DND-41 (cell line): Measurements from ENCODE around the gene VPS18.
"Not testable (repeated sequence)": the region's sequence is repeated elsewhere in the genome, so short reads cannot be mapped to it uniquely, and the experiment has no call there.

Experiments used
- ATAC-seq: fragments of 200-7000 bp; cut with Tn5 transposase; 3 replicates; pipeline ENCODE4 v1.9.1; 2021; ENCODE audit warnings: low read depth; ENCODE audit not compliant: insufficient read depth
- DNase-seq: peaks from one replicate; pipeline ENCODE4 v3.0.0-alpha.2; 2020
- H2AFZ ChIP-seq: 2 replicates; pipeline ENCODE4 v1.6.0; 2012; ENCODE audit warnings: low read depth, low read length
- H3K27ac ChIP-seq: 2 replicates; pipeline ENCODE4 v1.5.1; 2012; ENCODE audit warnings: low read length, inconsistent platforms
- H3K27me3 ChIP-seq: fragments of 200-600 bp; sonication (generic); 2 replicates; pipeline ENCODE4 v1.6.0; 2012; ENCODE audit warnings: low read length, mild to moderate bottlenecking, inconsistent platforms; ENCODE audit not compliant: insufficient read depth, poor library complexity
- H3K36me3 ChIP-seq: 2 replicates; pipeline ENCODE4 v1.5.1; 2012; ENCODE audit warnings: low read length, inconsistent platforms; ENCODE audit not compliant: insufficient read depth
- H3K4me1 ChIP-seq: 2 replicates; pipeline ENCODE4 v1.5.1; 2012; ENCODE audit warnings: mild to moderate bottlenecking, low read length; ENCODE audit not compliant: insufficient read depth
- H3K4me2 ChIP-seq: 2 replicates; pipeline ENCODE4 v1.6.0; 2012; ENCODE audit warnings: mild to moderate bottlenecking, moderate library complexity, low read length, inconsistent platforms; ENCODE audit not compliant: insufficient read depth
- H3K4me3 ChIP-seq, 2 experiments: fragments of 200-600 bp in 1 of 2; shearing (Covaris generic) in 1 of 2; 2 replicates each; pipeline ENCODE4 v1.5.1; 2012 to 2016; ENCODE audit warnings: inconsistent platforms in 2 of 2, low read length in 2 of 2, mild to moderate bottlenecking in 2 of 2, low read depth in 1 of 2, moderate library complexity in 1 of 2
- H3K79me2 ChIP-seq: 2 replicates; pipeline ENCODE4 v1.6.0; 2012; ENCODE audit warnings: low read length, inconsistent platforms; ENCODE audit not compliant: insufficient read depth
- H3K9ac ChIP-seq: 2 replicates; pipeline ENCODE4 v1.6.0; 2012; ENCODE audit warnings: low read depth, mild to moderate bottlenecking, inconsistent platforms, low read length, moderate library complexity
- H3K9me3 ChIP-seq: 2 replicates; pipeline ENCODE4 v1.5.1; 2012; ENCODE audit warnings: low read length, moderate library complexity, mild to moderate bottlenecking, inconsistent platforms; ENCODE audit not compliant: insufficient read depth, severe bottlenecking
- H4K20me1 ChIP-seq: 2 replicates; pipeline ENCODE4 v1.6.0; 2012; ENCODE audit warnings: low read length; ENCODE audit not compliant: insufficient read depth
- CTCF ChIP-seq: IDR thresholded peaks from 2 replicates; pipeline ENCODE4 v1.5.1; 2012; ENCODE audit warnings: borderline replicate concordance, low read length, moderate library complexity, mild to moderate bottlenecking; ENCODE audit not compliant: poor library complexity, severe bottlenecking; ENCODE audit errors: extremely low read depth
- EZH2 ChIP-seq: IDR thresholded peaks from 3 replicates; pipeline ENCODE4 v1.6.1; 2012; ENCODE audit warnings: borderline replicate concordance, low read depth, mild to moderate bottlenecking, moderate library complexity, low read length, inconsistent platforms; ENCODE audit not compliant: severe bottlenecking

Gene VPS18

GRCh38 chr15:40857601-40858341, 36.5 kb upstream of the VPS18 start:
- peaks cover 9% of the 10 kb centered on the region for H3K4me1 ChIP-seq
- no peaks in the 10 kb centered on the region for H3K9me3 ChIP-seq
- no peak overlapping the region for H3K9ac ChIP-seq
- no peaks in the 10 kb centered on the region for H3K36me3 ChIP-seq
- peak overlapping the region; percentile 65 for H2AFZ ChIP-seq
- TF ChIP-seq EZH2 (no peak), CTCF (peak; percentile 94)
- no peaks in the 10 kb centered on the region for H4K20me1 ChIP-seq
- H3K4me2 ChIP-seq: peak overlapping the region; percentile 40; the same call in 1 of the 2 replicates
- ATAC-seq (peak; percentile 90), DNase-seq (peak; percentile 82)
- H3K27me3 ChIP-seq: no peaks in the 10 kb centered on the region
- no peaks in the 10 kb centered on the region for H3K79me2 ChIP-seq
- no peak overlapping the region for H3K27ac ChIP-seq
- H3K4me3 ChIP-seq: no peak overlapping the region

- H3K9me3 ChIP-seq: no peaks in the 10 kb centered on the region
- no peaks in the 10 kb centered on the region for H3K79me2 ChIP-seq
- H4K20me1 ChIP-seq: no peaks in the 10 kb centered on the region
- H3K9ac ChIP-seq: no peak overlapping the region
- no peak for ATAC-seq
- H3K36me3 ChIP-seq: no peaks in the 10 kb centered on the region
- no peak overlapping the region for H2AFZ ChIP-seq
- DNase-seq: no peak
- H3K4me2 ChIP-seq: no peak overlapping the region
- peaks cover 9% of the 10 kb centered on the region for H3K4me1 ChIP-seq
- no peak overlapping the region for H3K4me3 ChIP-seq
- no peak for TF ChIP-seq EZH2
- no peak for TF ChIP-seq CTCF
- no peaks in the 10 kb centered on the region for H3K27me3 ChIP-seq
- H3K27ac ChIP-seq: no peak overlapping the region
These were observed 35.5 kb upstream of the VPS18 start for GRCh38 chr15:40858706-40859105.

GRCh38 chr15:40859206-40859851, 34.9 kb upstream of the VPS18 start:
- DNase-seq (peak; percentile 79), ATAC-seq (peak; percentile 86)
- no peak overlapping the region for H3K4me2 ChIP-seq
- no peak overlapping the region for H3K27ac ChIP-seq
- H3K79me2 ChIP-seq: no peaks in the 10 kb centered on the region
- H3K4me3 ChIP-seq: no peak overlapping the region
- H3K9me3 ChIP-seq: no peaks in the 10 kb centered on the region
- H3K27me3 ChIP-seq: no peaks in the 10 kb centered on the region
- H3K36me3 ChIP-seq: no peaks in the 10 kb centered on the region
- peak overlapping the region; percentile 44; the same call in 1 of the 2 replicates for H2AFZ ChIP-seq
- H4K20me1 ChIP-seq: no peaks in the 10 kb centered on the region
- H3K4me1 ChIP-seq: peaks cover 9% of the 10 kb centered on the region
- TF ChIP-seq EZH2: no peak
- TF ChIP-seq CTCF: peak; percentile 91
- H3K9ac ChIP-seq: no peak overlapping the region

GRCh38 chr15:40861147-40861546, 33.1 kb upstream of the VPS18 start:
- H3K4me2 ChIP-seq, DNase-seq, ATAC-seq, H3K79me2 ChIP-seq, H3K9ac ChIP-seq, H3K4me3 ChIP-seq, H3K27me3 ChIP-seq, H3K36me3 ChIP-seq, H2AFZ ChIP-seq, H3K4me1 ChIP-seq, H3K9me3 ChIP-seq, H3K27ac ChIP-seq, H4K20me1 ChIP-seq: not testable (repeated sequence)
